ENCODE results near the gene ABCB8. TPM values are rescaled to one million over a fixed set of nuclear protein-coding genes. Genes with fewer than 3 reads are reported as not detected.

The ABCB8 gene
- total and polyA plus RNA-seq, 2 of the 4 experiments (the other 2 are of a cell fraction), result 16.3 to 26.8 TPM

GRCh38 chr7:151064993-151065392 lies 36.7 kb downstream of the ABCB8 start:
- Histone ChIP-seq H3K23ac (ENCODE audit: low read depth, low read length) (no peak overlapping the region), H2BK120ac (ENCODE audit: low read depth, low read length) (no peak overlapping the region), H3K79me1 (ENCODE audit: low read depth in 1 of 2, low read length in 2 of 2) (peaks cover 24 to 62% of the 10 kb centered on the region in 2 experiments), H2AFZ (replicated peaks; ENCODE audit: low read length, poor library complexity) (peak overlapping the region; percentile 33), H3K9me3 (ENCODE audit: control insufficient read depth, insufficient read depth, low read length) (no peaks in the 10 kb centered on the region), H3K9ac (ENCODE audit: low read depth, low read length) (no peak overlapping the region), H3K27me3 (ENCODE audit: control insufficient read depth, insufficient read depth, low read length) (no peaks in the 10 kb centered on the region), H2BK15ac (ENCODE audit: low read depth, low read length) (no peak overlapping the region), H4K91ac (ENCODE audit: insufficient read depth, low read depth, low read length) (no peak overlapping the region), H3K18ac (ENCODE audit: low read depth, low read length) (no peak overlapping the region), H4K20me1 (ENCODE audit: insufficient read depth, low read length) (peaks cover 32% of the 10 kb centered on the region), H3K14ac (replicated peaks; ENCODE audit: low read depth, low read length) (no peak overlapping the region), H4K8ac (ENCODE audit: low read depth in 2 of 2, low read length in 2 of 2) (no peak overlapping the region), H3K4ac (ENCODE audit: low read depth, low read length) (no peak overlapping the region), H3K36me3 (ENCODE audit: control insufficient read depth, insufficient read depth, low read length) (peaks cover 50% of the 10 kb centered on the region), H3K56ac (ENCODE audit: extremely low read depth, insufficient read depth, low read length) (no peak overlapping the region), H2BK20ac (ENCODE audit: low read depth, low read length) (no peak overlapping the region), H3K9me1 (ENCODE audit: insufficient read depth, low read length) (peaks cover 8% of the 10 kb centered on the region; the same call in 1 of the 2 replicates), H3K4me2 (ENCODE audit: low read depth, low read length) (no peak overlapping the region), H2BK5ac (ENCODE audit: low read depth, low read length, poor library complexity, severe bottlenecking) (no peak overlapping the region), H2AK9ac (replicated peaks; ENCODE audit: low read depth, low read length, poor library complexity) (no peak overlapping the region), H3K4me3 (ENCODE audit: insufficient read depth, low read depth, low read length) (no peak overlapping the region), H3K27ac (ENCODE audit: insufficient read depth, low read length) (no peak overlapping the region), H4K5ac (ENCODE audit: low read depth, low read length) (no peak overlapping the region), H2AK5ac (ENCODE audit: low read depth, low read length) (no peak overlapping the region), H3K4me1 (ENCODE audit: control insufficient read depth, insufficient read depth, low read length) (peaks cover 33% of the 10 kb centered on the region)
- dilution Hi-C loops (cut with HindIII; ENCODE audit: low sequenced_read_pairs, unreplicated experiment), result no loop called here
- in situ Hi-C loops (cut with MboI; ENCODE audit: low sequenced_read_pairs), result no loop called here
- DNase-seq, result no peak
- intact Hi-C loops (cut with micrococcal nuclease), result no loop called here
- WGBS, 2 experiments (ENCODE audit: extremely low coverage in 2 of 2, insufficient read length in 1 of 2), result 100% methylated on average over 1 of the region's 6 CpGs; no CpG with 5 or more reads in 1 of the 2 experiments
- TF ChIP-seq MAZ (IDR thresholded peaks at IDR 0.05; ENCODE audit: borderline replicate concordance, low read depth, low read length) (no peak), POLR2A (IDR thresholded peaks at IDR 0.05; ENCODE audit: low read depth, low read length) (no peak), SMC3 (IDR thresholded peaks at IDR 0.05; ENCODE audit: low read depth, low read length) (no peak), CTCF (conservative IDR thresholded peaks at IDR 0.05; ENCODE audit: low read depth, low read length) (no peak), MXI1 (IDR thresholded peaks at IDR 0.05; ENCODE audit: borderline replicate concordance, low read depth, low read length) (no peak), ELK1 (IDR thresholded peaks at IDR 0.05; ENCODE audit: borderline replicate concordance, low read depth, low read length) (no peak), RFX5 (IDR thresholded peaks at IDR 0.05; ENCODE audit: low read depth, low read length) (no peak), NFE2L2 (IDR thresholded peaks at IDR 0.05; ENCODE audit: low read depth, low read length) (no peak), USF2 (IDR thresholded peaks at IDR 0.05; ENCODE audit: low read depth, low read length) (no peak)
- BruUV-seq (replicated peaks), result no TSS peak
- ATAC-seq (ENCODE audit: low read depth), result no peak
- ChIA-PET CTCF (no interaction called here), POLR2A (ENCODE audit: unreplicated experiment) (no interaction called here)
